Muscle layer of duodenum (tissue), 2 donors: ENCODE data around the gene STX18.

Source experiments
- H3K27ac ChIP-seq: one replicate; pipeline ENCODE4 v1.7.0; 2013; ENCODE audit warnings: mild to moderate bottlenecking, low read length
- H3K27me3 ChIP-seq: one replicate; pipeline ENCODE4 v1.7.0; 2013; ENCODE audit warnings: low read depth, mild to moderate bottlenecking, control low read depth, low read length
- H3K36me3 ChIP-seq, 2 donors: one replicate each; pipeline ENCODE4 v1.7.0; 2013; ENCODE audit warnings: low read length in 2 of 2, control low read depth in 1 of 2, mild to moderate bottlenecking in 1 of 2; ENCODE audit not compliant: insufficient read depth in 2 of 2, control insufficient read depth in 1 of 2
- H3K4me1 ChIP-seq, 2 donors: one replicate each; pipeline ENCODE4 v1.7.0; 2013; ENCODE audit warnings: low read length in 2 of 2, mild to moderate bottlenecking in 2 of 2, control low read depth in 1 of 2, moderate library complexity in 1 of 2; ENCODE audit not compliant: insufficient read depth in 2 of 2, control insufficient read depth in 1 of 2
- H3K4me3 ChIP-seq, 2 donors: one replicate each; pipeline ENCODE4 v1.7.0; 2013; ENCODE audit warnings: low read length in 2 of 2, low read depth in 1 of 2, mild to moderate bottlenecking in 1 of 2
- H3K9me3 ChIP-seq, 2 donors: one replicate each; pipeline ENCODE4 v1.7.0; 2013; ENCODE audit warnings: low read length in 2 of 2, control low read depth in 1 of 2, mild to moderate bottlenecking in 1 of 2; ENCODE audit not compliant: control insufficient read depth in 1 of 2
- donor health status: healthy.

The STX18 gene

DNA sequence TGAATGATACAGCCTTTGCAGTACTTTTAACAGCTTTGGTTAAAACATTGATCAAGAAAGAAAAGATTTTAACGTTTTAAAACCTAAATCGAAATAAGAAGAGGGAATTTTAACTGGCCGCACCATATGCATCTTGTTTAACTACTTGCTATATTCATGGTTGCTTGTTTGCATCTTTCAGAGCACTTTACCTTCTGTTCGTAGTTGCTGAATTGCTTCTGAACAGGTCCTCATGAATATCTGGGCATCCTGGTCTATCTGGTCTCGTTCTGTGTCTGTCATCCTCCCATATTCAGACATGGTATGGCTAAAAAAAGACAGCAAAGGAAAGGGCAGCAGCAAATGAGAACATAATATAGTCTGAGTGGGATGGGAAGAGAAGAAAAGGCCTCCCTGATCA lies 82.7 kb downstream of the STX18 start:
- H3K36me3 ChIP-seq: peaks cover 34 to 40% of the 10 kb centered on the region in 2 donors

DNA sequence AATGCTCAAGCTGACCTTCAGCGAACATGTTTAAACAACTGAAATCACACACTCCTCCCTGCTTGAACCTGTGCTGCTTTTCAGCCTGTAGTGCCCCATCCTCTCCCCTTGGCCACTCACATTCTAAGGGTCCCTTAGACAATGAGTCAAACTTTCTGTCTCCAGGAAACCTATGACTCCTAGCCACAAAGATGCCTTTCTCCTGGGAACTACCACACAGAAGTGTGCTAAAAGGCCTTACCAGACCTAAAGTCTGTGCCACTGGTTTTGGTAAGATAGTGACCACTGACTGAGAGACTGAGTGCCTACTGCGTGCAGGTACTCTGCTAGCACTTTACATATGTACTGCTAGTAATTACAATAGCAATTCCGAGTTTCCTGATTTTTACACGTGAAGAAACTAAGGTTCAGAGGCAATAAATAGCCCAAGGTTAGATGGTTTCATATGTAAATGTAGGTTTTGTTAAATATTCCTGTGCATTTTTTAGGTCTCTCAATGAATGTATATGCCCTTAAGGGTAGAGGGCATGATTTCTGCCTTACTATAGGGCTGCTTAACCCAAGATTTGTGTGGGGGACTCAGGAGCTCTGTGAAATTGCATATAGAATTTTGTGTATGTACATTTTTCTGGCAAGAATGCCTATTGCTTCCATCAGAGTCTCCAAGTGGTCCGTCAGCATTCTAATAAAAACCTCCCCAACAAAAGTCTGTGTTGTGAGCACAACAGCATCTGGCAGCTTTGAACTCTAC lies 83.9 kb downstream of the STX18 start:
- Histone ChIP-seq H3K27me3 (no peaks in the 10 kb centered on the region), H3K27ac (no peak overlapping the region), H3K4me1 (no peaks in the 10 kb centered on the region), H3K36me3 (peaks cover 45 to 49% of the 10 kb centered on the region in 2 donors), H3K9me3 (no peaks in the 10 kb centered on the region), H3K4me3 (no peak overlapping the region)

More for the DNA sequence above, 82.7 kb downstream of the STX18 start:
- H3K27ac ChIP-seq: no peak overlapping the region
- no peaks in the 10 kb centered on the region for H3K9me3 ChIP-seq
- no peak overlapping the region for H3K4me3 ChIP-seq
- H3K4me1 ChIP-seq: no peaks in the 10 kb centered on the region
- H3K27me3 ChIP-seq: no peaks in the 10 kb centered on the region

DNA sequence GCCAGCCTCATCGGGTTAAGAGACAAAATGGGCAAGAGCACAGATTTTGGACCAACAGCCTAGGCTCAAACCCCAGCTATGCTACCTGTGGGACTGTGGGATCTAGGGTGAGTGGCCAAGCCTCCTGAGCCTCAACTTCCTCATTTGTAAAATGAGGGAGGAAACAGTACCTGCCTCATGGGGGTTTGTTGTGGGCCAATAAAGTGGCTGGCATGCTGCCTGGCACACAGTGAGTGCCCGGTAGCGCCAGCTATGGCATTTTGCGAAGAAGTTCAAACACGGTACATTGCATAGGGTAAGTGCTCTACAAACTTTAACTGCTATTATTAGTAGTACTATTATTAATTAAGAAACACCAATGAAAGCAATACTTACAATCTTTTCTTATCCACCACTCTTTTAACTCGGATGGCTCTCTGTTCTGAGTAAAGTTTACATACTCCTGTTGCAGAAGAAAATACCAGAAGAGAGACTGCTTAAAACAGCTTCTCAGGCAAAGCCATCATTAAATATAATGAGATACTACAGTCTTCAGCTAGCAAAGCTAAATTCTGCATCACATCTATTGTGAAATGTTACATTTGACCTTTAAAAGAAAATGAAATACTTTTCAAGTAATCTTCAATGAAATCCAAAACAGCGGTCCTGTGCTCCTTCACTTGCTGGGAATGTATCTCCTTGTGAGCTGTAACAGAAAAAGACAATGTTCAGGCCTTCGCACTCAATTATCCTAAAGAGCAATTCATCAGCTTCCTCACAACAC lies 84.9 kb downstream of the STX18 start:
- peaks cover 0 to 4% of the 10 kb centered on the region in 2 donors for H3K9me3 ChIP-seq
- no peak overlapping the region for H3K27ac ChIP-seq
- no peak overlapping the region for H3K4me3 ChIP-seq
- H3K36me3 ChIP-seq: peaks cover 54 to 55% of the 10 kb centered on the region in 2 donors
- H3K4me1 ChIP-seq: no peaks in the 10 kb centered on the region
- H3K27me3 ChIP-seq: no peaks in the 10 kb centered on the region

DNA sequence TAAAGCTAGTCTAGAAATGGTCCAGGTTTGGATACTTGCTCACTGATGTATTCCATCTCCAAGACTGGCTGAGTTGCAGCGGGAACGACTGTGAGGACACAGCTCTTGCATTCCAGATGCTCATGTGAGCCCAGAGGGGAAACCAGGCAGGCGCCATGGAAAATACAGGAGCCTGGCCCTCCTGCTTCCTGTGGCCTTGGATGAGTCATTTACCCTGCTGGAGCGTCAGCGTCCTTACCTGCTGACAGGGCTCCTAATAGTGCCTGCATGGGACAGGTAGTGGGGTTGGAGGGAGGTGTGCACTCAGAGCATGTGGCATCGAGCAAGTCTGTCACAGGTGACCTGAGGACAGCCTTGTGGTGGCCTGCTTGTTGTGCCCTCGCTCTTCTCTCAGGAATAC lies 85.5 kb downstream of the STX18 start:
- no peak overlapping the region for H3K27ac ChIP-seq

DNA sequence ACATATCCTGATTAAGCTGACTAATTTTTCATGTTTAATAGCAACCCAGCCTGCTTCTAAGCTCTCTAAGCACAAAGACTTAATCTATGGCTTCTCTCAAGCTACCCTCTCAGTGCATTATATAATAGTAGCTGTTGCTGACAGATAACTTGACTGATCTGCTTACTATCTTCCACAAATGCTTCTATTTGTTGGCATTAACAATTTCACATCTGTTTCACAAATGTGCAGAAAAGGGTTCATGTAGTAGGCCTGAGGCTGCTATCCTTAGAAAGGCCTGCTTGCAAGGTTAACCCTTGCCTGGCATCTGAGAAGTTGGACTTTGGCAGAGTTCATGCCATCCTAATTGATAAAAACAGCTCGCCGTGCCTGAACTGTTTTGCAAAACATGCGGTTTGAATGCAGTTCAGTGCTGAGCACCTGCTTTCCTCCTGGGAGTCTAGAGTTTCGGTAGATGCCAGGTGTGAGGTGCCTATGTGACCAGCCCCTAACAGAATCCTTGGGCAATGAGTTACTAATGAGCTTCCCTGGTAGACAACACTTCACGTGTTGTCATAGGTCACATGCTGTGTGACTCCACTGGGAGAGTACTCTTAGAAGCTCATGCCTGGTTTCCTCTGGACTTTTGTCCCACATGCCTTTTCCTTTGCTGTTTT lies 86.5 kb downstream of the STX18 start:
- no peak overlapping the region for H3K27ac ChIP-seq
- H3K9me3 ChIP-seq: peaks cover 0 to 4% of the 10 kb centered on the region in 2 donors
- no peaks in the 10 kb centered on the region for H3K4me1 ChIP-seq
- H3K4me3 ChIP-seq: no peak overlapping the region
- no peaks in the 10 kb centered on the region for H3K27me3 ChIP-seq
- peaks cover 54 to 63% of the 10 kb centered on the region in 2 donors for H3K36me3 ChIP-seq

More for the DNA sequence above, 85.5 kb downstream of the STX18 start:
- peaks cover 0 to 4% of the 10 kb centered on the region in 2 donors for H3K9me3 ChIP-seq
- peaks cover 54 to 62% of the 10 kb centered on the region in 2 donors for H3K36me3 ChIP-seq
- no peaks in the 10 kb centered on the region for H3K4me1 ChIP-seq
- no peak overlapping the region for H3K4me3 ChIP-seq
- H3K27me3 ChIP-seq: no peaks in the 10 kb centered on the region

DNA sequence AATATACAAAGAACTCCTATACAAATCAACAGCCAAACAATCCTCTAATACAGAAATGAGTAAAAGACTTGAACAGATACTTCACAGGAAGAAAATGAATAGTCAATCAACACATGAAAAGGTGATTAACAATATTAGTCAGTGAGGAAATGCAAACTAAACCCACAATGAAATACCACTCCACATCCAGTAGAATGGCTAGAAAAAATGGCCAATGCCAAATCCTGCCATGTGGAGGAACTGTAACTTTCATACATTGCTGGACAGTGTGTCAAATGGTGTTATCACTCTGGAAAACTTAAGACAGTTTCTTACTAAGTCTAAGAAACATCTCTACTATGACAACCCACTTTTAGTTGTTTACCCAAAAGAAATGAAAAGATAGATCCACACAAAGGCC lies 95.4 kb downstream of the STX18 start:
- H3K4me1 ChIP-seq: no peaks in the 10 kb centered on the region
- H3K27ac ChIP-seq: no peak overlapping the region
- H3K4me3 ChIP-seq: no peak overlapping the region
- peaks cover 0 to 3% of the 10 kb centered on the region in 2 donors for H3K36me3 ChIP-seq
- H3K27me3 ChIP-seq: no peaks in the 10 kb centered on the region
- H3K9me3 ChIP-seq: no peaks in the 10 kb centered on the region

DNA sequence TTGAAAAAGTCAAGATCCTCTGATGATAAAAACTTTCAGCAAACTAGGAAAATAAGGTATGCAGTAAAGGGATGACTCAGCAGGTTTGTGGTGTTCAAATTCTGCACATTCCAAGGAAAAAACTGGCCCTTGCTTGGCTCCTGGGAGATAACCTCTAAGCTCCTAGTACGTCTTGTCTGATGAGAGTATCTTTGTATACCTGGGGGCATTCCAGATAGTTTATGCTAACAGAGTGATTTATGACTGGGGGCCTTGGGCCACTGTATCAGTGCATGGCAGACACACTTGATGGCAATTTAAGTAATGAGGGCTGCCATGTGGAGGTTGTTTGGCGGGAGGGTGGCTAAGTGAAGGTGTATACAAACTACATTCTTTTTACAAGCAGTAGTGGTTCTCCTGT lies 98.0 kb downstream of the STX18 start:
- no peaks in the 10 kb centered on the region for H3K27me3 ChIP-seq

DNA sequence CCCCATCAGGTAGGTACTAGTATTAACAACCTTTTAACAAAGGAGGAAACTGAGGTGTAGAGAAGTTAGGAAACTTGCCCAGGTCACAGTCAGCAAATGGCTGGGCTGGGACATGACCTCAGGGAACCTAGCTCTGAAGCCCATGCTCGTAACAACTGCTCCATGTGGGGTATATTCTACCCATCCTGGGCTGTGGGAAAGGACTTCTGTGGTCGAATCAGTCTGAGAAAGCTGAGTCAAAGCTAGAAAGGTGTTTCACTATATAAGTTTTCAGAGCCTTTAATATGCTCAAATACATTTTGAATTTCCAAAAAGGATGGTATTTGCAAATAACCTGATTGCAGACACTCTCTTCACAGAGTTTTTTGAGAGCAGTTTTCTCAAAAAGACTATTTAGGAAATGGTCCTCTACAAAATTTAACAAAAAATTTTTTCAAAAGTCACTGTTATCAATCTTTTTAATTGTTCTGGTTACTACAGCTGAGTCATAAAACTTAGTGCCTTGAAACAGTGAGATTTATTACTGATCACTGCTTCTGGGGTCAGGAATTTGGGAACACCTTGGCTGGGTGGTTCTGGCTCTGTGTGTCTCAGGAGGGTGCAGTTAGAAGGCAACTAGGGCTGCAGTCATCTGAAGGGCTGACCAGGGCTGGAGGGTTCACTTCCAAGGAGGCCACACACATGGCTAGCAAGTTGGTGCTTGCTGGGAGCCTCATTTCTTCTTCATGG lies 101.4 kb downstream of the STX18 start:
- peaks cover 11 to 29% of the 10 kb centered on the region in 2 donors for H3K36me3 ChIP-seq
- no peaks in the 10 kb centered on the region for H3K4me1 ChIP-seq
- H3K27ac ChIP-seq: no peak overlapping the region
- no peaks in the 10 kb centered on the region for H3K27me3 ChIP-seq
- no peak overlapping the region for H3K4me3 ChIP-seq
- no peaks in the 10 kb centered on the region for H3K9me3 ChIP-seq

More for the DNA sequence above, 98.0 kb downstream of the STX18 start:
- Histone ChIP-seq H3K9me3 (no peaks in the 10 kb centered on the region), H3K36me3 (no peaks in the 10 kb centered on the region), H3K27ac (no peak overlapping the region), H3K4me1 (no peaks in the 10 kb centered on the region), H3K4me3 (no peak overlapping the region)

DNA sequence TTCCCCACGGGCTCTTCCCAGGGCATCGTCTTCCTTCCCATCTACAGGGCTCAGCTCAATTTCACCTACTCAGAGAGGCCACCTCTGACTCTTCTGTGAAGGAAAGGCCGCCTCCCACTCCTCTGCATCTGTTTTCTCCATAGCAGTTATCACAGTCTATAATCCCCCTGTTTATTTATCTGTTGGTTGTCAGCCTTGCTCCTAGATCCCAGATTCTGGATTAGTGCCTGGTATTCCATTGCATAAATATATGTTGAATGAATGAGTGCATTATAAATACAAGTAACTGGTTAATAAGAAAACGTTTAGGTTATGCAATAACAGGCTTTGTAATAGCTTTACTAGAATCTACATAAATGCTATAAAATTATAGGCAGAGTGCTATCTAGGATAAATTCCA lies 102.1 kb downstream of the STX18 start:
- Histone ChIP-seq H3K27ac (no peak overlapping the region), H3K9me3 (no peaks in the 10 kb centered on the region), H3K27me3 (no peaks in the 10 kb centered on the region), H3K4me3 (no peak overlapping the region), H3K36me3 (peaks cover 13 to 31% of the 10 kb centered on the region in 2 donors), H3K4me1 (no peaks in the 10 kb centered on the region)

DNA sequence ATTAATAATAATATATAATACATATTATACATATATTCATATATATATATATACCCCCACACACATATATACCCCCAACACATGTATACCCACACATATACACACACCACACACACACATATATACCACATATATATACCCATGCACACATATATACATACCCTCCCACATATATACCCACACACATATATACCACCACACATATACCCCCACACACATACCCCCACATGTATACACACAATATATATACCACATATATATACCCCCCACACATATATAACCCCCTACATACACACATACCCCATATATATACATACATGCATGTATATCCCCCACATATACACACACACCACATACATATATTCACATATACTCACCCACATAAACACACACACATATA lies 103.0 kb downstream of the STX18 start:
- no peaks in the 10 kb centered on the region for H3K4me1 ChIP-seq
- no peak overlapping the region for H3K4me3 ChIP-seq
- H3K36me3 ChIP-seq: peaks cover 13 to 37% of the 10 kb centered on the region in 2 donors
- H3K9me3 ChIP-seq: no peaks in the 10 kb centered on the region
- H3K27ac ChIP-seq: no peak overlapping the region
- no peaks in the 10 kb centered on the region for H3K27me3 ChIP-seq
